Measurements from ENCODE around the gene AHRR. TPM values are rescaled to one million over a fixed set of nuclear protein-coding genes. Genes with fewer than 3 reads are reported as not detected.

The AHRR gene
- total RNA-seq, 1 donor = 54.6 TPM

GRCh38 chr5:333945-334344 lies 12.4 kb downstream of the AHRR start:
- no peak overlapping the region for H3K4me3 ChIP-seq (ENCODE audit: insufficient read depth, low read length)
- peak overlapping the region; percentile 64 for H3K4me2 ChIP-seq (ENCODE audit: insufficient read depth, low read length)
- peaks cover 29% of the 10 kb centered on the region for H3K4me1 ChIP-seq (ENCODE audit: insufficient read depth, low read length)
- TF ChIP-seq CTCF (IDR thresholded peaks at IDR 0.05; ENCODE audit: extremely low read depth, low read depth, low read length) = no peak
- no peaks in the 10 kb centered on the region for H3K27me3 ChIP-seq (ENCODE audit: insufficient read depth, low read length)
- H3K9me3 ChIP-seq (ENCODE audit: low read depth, low read length) = no peaks in the 10 kb centered on the region
- H3K36me3 ChIP-seq (ENCODE audit: insufficient read depth, low read length) = no peaks in the 10 kb centered on the region
- peak overlapping the region; percentile 45 for H3K27ac ChIP-seq (ENCODE audit: low read depth, low read length)
- H2AFZ ChIP-seq (ENCODE audit: low read length) = no peak overlapping the region
- H3K79me2 ChIP-seq (ENCODE audit: insufficient read depth, low read length) = peaks cover 98% of the 10 kb centered on the region
- no peak for DNase-seq (ENCODE audit: insufficient read length, low spot score, missing footprints)
- peaks cover 37% of the 10 kb centered on the region for H4K20me1 ChIP-seq (ENCODE audit: insufficient read depth, low read length)

GRCh38 chr5:334903-335739 lies 13.6 kb downstream of the AHRR start:
- Histone ChIP-seq H3K9me3 (ENCODE audit: low read depth, low read length) (no peaks in the 10 kb centered on the region), H2AFZ (ENCODE audit: low read length) (no peak overlapping the region), H3K27me3 (ENCODE audit: insufficient read depth, low read length) (no peaks in the 10 kb centered on the region), H4K20me1 (ENCODE audit: insufficient read depth, low read length) (peaks cover 37% of the 10 kb centered on the region), H3K36me3 (ENCODE audit: insufficient read depth, low read length) (no peaks in the 10 kb centered on the region), H3K27ac (ENCODE audit: low read depth, low read length) (peak overlapping the region; percentile 14), H3K4me1 (ENCODE audit: insufficient read depth, low read length) (peaks cover 19% of the 10 kb centered on the region), H3K4me3 (ENCODE audit: insufficient read depth, low read length) (no peak overlapping the region), H3K4me2 (ENCODE audit: insufficient read depth, low read length) (no peak overlapping the region), H3K79me2 (ENCODE audit: insufficient read depth, low read length) (peaks cover 98% of the 10 kb centered on the region)
- DNase-seq (ENCODE audit: insufficient read length, low spot score, missing footprints) = no peak
- TF ChIP-seq CTCF (IDR thresholded peaks at IDR 0.05; ENCODE audit: extremely low read depth, low read depth, low read length) = no peak

- Histone ChIP-seq H3K27ac (ENCODE audit: low read depth, low read length) (no peak overlapping the region), H3K9me3 (ENCODE audit: low read depth, low read length) (no peaks in the 10 kb centered on the region), H3K36me3 (ENCODE audit: insufficient read depth, low read length) (no peaks in the 10 kb centered on the region), H2AFZ (ENCODE audit: low read length) (no peak overlapping the region), H4K20me1 (ENCODE audit: insufficient read depth, low read length) (peaks cover 31% of the 10 kb centered on the region), H3K4me1 (ENCODE audit: insufficient read depth, low read length) (peaks cover 19% of the 10 kb centered on the region), H3K79me2 (ENCODE audit: insufficient read depth, low read length) (peaks cover 96% of the 10 kb centered on the region), H3K4me2 (ENCODE audit: insufficient read depth, low read length) (no peak overlapping the region), H3K4me3 (ENCODE audit: insufficient read depth, low read length) (no peak overlapping the region), H3K27me3 (ENCODE audit: insufficient read depth, low read length) (no peaks in the 10 kb centered on the region)
- no peak for TF ChIP-seq CTCF (IDR thresholded peaks at IDR 0.05; ENCODE audit: extremely low read depth, low read depth, low read length)
- no peak for DNase-seq (ENCODE audit: insufficient read length, low spot score, missing footprints)
Observed at GRCh38 chr5:335740-336038, 14.2 kb downstream of the AHRR start.

- Histone ChIP-seq H3K4me2 (ENCODE audit: insufficient read depth, low read length) (no peak overlapping the region), H3K4me3 (ENCODE audit: insufficient read depth, low read length) (no peak overlapping the region), H3K9me3 (ENCODE audit: low read depth, low read length) (no peaks in the 10 kb centered on the region), H3K79me2 (ENCODE audit: insufficient read depth, low read length) (peaks cover 98% of the 10 kb centered on the region), H3K36me3 (ENCODE audit: insufficient read depth, low read length) (no peaks in the 10 kb centered on the region), H3K4me1 (ENCODE audit: insufficient read depth, low read length) (peaks cover 26% of the 10 kb centered on the region), H4K20me1 (ENCODE audit: insufficient read depth, low read length) (peaks cover 28% of the 10 kb centered on the region), H2AFZ (ENCODE audit: low read length) (no peak overlapping the region), H3K27me3 (ENCODE audit: insufficient read depth, low read length) (no peaks in the 10 kb centered on the region), H3K27ac (ENCODE audit: low read depth, low read length) (peak overlapping the region; percentile 3)
- peak; percentile 77 for DNase-seq (ENCODE audit: insufficient read length, low spot score, missing footprints)
- peak; percentile 49 for TF ChIP-seq CTCF (IDR thresholded peaks at IDR 0.05; ENCODE audit: extremely low read depth, low read depth, low read length)
Observed at GRCh38 chr5:337563-338130, 16.1 kb downstream of the AHRR start.

Measured in osteoblast (primary cell).